CD4-positive, alpha-beta T cell treated with Interferon gamma for 1 hour (primary cell): Measurements from ENCODE around the gene RAPGEF1.
"Not testable (repeated sequence)": the region's sequence is repeated elsewhere in the genome, so short reads cannot be mapped to it uniquely, and the experiment has no call there.

Source experiments
- DNase-seq: peaks from one replicate; pipeline ENCODE4 v3.0.0-alpha.2; 2020

The RAPGEF1 gene

GRCh38 chr9:131703697-131704096, 36.2 kb downstream of the RAPGEF1 start:
- no peak for DNase-seq

GRCh38 chr9:131702911-131703310, 37.0 kb downstream of the RAPGEF1 start:
- DNase-seq: no peak

- no peak for DNase-seq
Observed at GRCh38 chr9:131701789-131702337, 38.0 kb downstream of the RAPGEF1 start.

- DNase-seq: no peak
Observed at GRCh38 chr9:131701436-131701781, 38.5 kb downstream of the RAPGEF1 start.

GRCh38 chr9:131700765-131701435, 39.0 kb downstream of the RAPGEF1 start:
- DNase-seq: no peak

GRCh38 chr9:131700076-131700475, 39.8 kb downstream of the RAPGEF1 start:
- DNase-seq: no peak

- DNase-seq: no peak
Observed at GRCh38 chr9:131698618-131698985, 41.3 kb downstream of the RAPGEF1 start.

- DNase-seq: peak; percentile 51
Observed at GRCh38 chr9:131697908-131698617, 41.8 kb downstream of the RAPGEF1 start.

GRCh38 chr9:131697097-131697496, 42.8 kb downstream of the RAPGEF1 start:
- DNase-seq: no peak

- no peak for DNase-seq
Observed at GRCh38 chr9:131695836-131696460, 43.9 kb downstream of the RAPGEF1 start.

- no peak for DNase-seq
Observed at GRCh38 chr9:131695366-131695765, 44.5 kb downstream of the RAPGEF1 start.

GRCh38 chr9:131693651-131694597, 46.0 kb downstream of the RAPGEF1 start:
- DNase-seq: no peak

- no peak for DNase-seq
Observed at GRCh38 chr9:131692612-131693562, 47.0 kb downstream of the RAPGEF1 start.

GRCh38 chr9:131691969-131692611, 47.8 kb downstream of the RAPGEF1 start:
- no peak for DNase-seq

- no peak for DNase-seq
Observed at GRCh38 chr9:131690941-131691573, 48.8 kb downstream of the RAPGEF1 start.

- DNase-seq: no peak
Observed at GRCh38 chr9:131690462-131690861, 49.4 kb downstream of the RAPGEF1 start.

GRCh38 chr9:131688377-131688776, 51.5 kb downstream of the RAPGEF1 start:
- no peak for DNase-seq

- DNase-seq: no peak
Observed at GRCh38 chr9:131685753-131686706, 53.8 kb downstream of the RAPGEF1 start.

- not testable (repeated sequence) for DNase-seq
Observed at GRCh38 chr9:131683094-131683493, 56.8 kb downstream of the RAPGEF1 start.
